Neural crest cell (in vitro differentiated cells): ENCODE results near the gene PPP2R2D. TPM values are rescaled to one million over a fixed set of nuclear protein-coding genes. Genes with fewer than 3 reads are reported as not detected.

Experiments used
- DNase-seq: peaks from one replicate; pipeline ENCODE4 v3.0.0; 2021; ENCODE audit warnings: low read depth, mixed read lengths, low spot score
- H3K27ac Mint-ChIP-seq: one replicate; pipeline ENCODE4 v1.8.0; 2021; ENCODE audit warnings: mild to moderate bottlenecking, mixed read lengths; ENCODE audit not compliant: unreplicated experiment
- H3K27me3 Mint-ChIP-seq: 2 replicates; pipeline ENCODE4 v1.8.0; 2021; ENCODE audit warnings: low read depth, mild to moderate bottlenecking, mixed read lengths
- H3K36me3 Mint-ChIP-seq: 2 replicates; pipeline ENCODE4 v1.8.0; 2021; ENCODE audit warnings: low read depth, mild to moderate bottlenecking, mixed read lengths
- H3K4me1 Mint-ChIP-seq: 2 replicates; pipeline ENCODE4 v1.8.0; 2021; ENCODE audit warnings: mixed read lengths
- H3K4me3 Mint-ChIP-seq: one replicate; pipeline ENCODE4 v1.8.0; 2021; ENCODE audit warnings: mild to moderate bottlenecking, mixed read lengths
- H3K9me3 Mint-ChIP-seq: 2 replicates; pipeline ENCODE4 v1.8.0; 2021; ENCODE audit warnings: mixed read lengths
- CTCF ChIP-seq: fragments of 200-600 bp; sonication (generic); conservative IDR thresholded peaks from 2 replicates; pipeline ENCODE4 v1.5.0; 2021; ENCODE audit warnings: antibody characterized with exemption, mild to moderate bottlenecking
- total RNA-seq: library from RNA; stranded (reverse); gene quantifications from 2 replicates; pipeline ENCODE4 v1.2.1, GENCODE V29; 2021

PPP2R2D gene
- total RNA-seq, 1 donor from 2014 or later: 39.3 TPM

- no peaks in the 10 kb centered on the region for H3K27me3 Mint-ChIP-seq
- no peak overlapping the region for H3K27ac Mint-ChIP-seq
- no peak for TF ChIP-seq CTCF
- H3K9me3 Mint-ChIP-seq: no peaks in the 10 kb centered on the region
- H3K4me1 Mint-ChIP-seq: peaks cover 38% of the 10 kb centered on the region
- H3K4me3 Mint-ChIP-seq: peak overlapping the region; percentile 38
- H3K36me3 Mint-ChIP-seq: peaks cover 7% of the 10 kb centered on the region
- no peak for DNase-seq
Observed at GRCh38 chr10:131977323-131978096, 76.7 kb downstream of the PPP2R2D start.

GRCh38 chr10:131978366-131978765 lies 77.6 kb downstream of the PPP2R2D start:
- Mint-ChIP-seq H3K4me3 (peak overlapping the region; percentile 4), H3K27ac (no peak overlapping the region), H3K4me1 (peaks cover 33% of the 10 kb centered on the region), H3K27me3 (peaks cover 3% of the 10 kb centered on the region), H3K9me3 (no peaks in the 10 kb centered on the region), H3K36me3 (peaks cover 4% of the 10 kb centered on the region)
- DNase-seq: no peak
- no peak for TF ChIP-seq CTCF

GRCh38 chr10:131978851-131979250 lies 78.0 kb downstream of the PPP2R2D start:
- Mint-ChIP-seq H3K36me3 (peaks cover 4% of the 10 kb centered on the region), H3K4me1 (peaks cover 33% of the 10 kb centered on the region), H3K27ac (no peak overlapping the region), H3K27me3 (peaks cover 4% of the 10 kb centered on the region), H3K9me3 (no peaks in the 10 kb centered on the region), H3K4me3 (peak overlapping the region; percentile 77)
- no peak for DNase-seq
- no peak for TF ChIP-seq CTCF

- no peak overlapping the region for H3K27ac Mint-ChIP-seq
- peaks cover 30% of the 10 kb centered on the region for H3K4me1 Mint-ChIP-seq
- H3K36me3 Mint-ChIP-seq: peaks cover 4% of the 10 kb centered on the region
- DNase-seq: no peak
- H3K4me3 Mint-ChIP-seq: peak overlapping the region; percentile 77
- TF ChIP-seq CTCF: no peak
- H3K9me3 Mint-ChIP-seq: no peaks in the 10 kb centered on the region
- H3K27me3 Mint-ChIP-seq: peaks cover 7% of the 10 kb centered on the region
Observed at GRCh38 chr10:131979336-131979735, 78.5 kb downstream of the PPP2R2D start.

- TF ChIP-seq CTCF: no peak
- Mint-ChIP-seq H3K9me3 (no peaks in the 10 kb centered on the region), H3K27ac (no peak overlapping the region), H3K27me3 (peaks cover 10% of the 10 kb centered on the region), H3K4me1 (peaks cover 30% of the 10 kb centered on the region), H3K4me3 (peak overlapping the region; percentile 77), H3K36me3 (peaks cover 4% of the 10 kb centered on the region)
- DNase-seq: no peak
Observed at GRCh38 chr10:131979821-131980270, 79.0 kb downstream of the PPP2R2D start.
